GM10847 (cell line): ENCODE measurements around the gene ZNF451.

Experiments used
- POLR2A ChIP-seq: IDR thresholded peaks from 2 replicates; pipeline ENCODE4 v1.6.1; 2011; ENCODE audit not compliant: insufficient read length; ENCODE audit errors: extremely low read depth

Gene ZNF451

DNA sequence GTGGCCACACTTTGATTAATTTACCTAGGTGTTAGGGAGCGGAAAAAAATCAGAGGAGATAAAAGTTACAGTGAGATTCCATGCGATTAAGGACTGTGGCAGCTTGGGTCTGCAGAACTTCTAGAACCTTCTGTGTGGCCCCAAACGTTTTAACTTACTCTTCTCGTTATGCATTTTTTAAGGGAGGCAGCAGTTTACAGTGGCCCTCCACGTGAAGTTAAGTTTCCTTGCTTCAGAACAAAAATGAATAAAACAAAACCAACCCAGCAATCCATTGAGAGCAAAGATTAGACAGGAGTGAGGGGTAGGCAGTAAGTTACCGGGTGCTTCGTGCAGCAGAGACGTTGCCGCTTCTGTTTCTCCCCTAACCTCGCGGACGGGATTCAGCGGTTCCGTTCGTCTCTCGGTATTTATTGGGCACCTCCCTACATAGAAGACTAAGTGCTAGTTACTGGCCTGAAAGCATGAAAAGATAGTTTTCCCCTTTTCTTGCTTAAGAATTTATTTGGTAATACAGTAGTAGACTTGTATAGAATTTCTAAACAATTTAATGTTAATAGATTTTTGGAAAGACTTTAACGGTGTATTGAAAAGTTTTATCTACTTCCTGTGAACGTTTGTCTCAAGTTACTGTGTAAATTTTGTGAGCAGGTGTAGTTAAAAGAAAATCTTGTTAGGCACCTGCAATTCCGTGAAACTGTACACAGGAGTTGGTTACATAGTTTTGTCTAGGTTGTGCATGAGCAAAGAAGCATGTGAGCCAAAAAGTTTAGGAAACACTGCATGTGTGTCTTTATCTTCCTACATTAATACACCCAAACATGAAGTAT lies 83.3 kb downstream of the ZNF451 start:
- TF ChIP-seq POLR2A, result no peak

DNA sequence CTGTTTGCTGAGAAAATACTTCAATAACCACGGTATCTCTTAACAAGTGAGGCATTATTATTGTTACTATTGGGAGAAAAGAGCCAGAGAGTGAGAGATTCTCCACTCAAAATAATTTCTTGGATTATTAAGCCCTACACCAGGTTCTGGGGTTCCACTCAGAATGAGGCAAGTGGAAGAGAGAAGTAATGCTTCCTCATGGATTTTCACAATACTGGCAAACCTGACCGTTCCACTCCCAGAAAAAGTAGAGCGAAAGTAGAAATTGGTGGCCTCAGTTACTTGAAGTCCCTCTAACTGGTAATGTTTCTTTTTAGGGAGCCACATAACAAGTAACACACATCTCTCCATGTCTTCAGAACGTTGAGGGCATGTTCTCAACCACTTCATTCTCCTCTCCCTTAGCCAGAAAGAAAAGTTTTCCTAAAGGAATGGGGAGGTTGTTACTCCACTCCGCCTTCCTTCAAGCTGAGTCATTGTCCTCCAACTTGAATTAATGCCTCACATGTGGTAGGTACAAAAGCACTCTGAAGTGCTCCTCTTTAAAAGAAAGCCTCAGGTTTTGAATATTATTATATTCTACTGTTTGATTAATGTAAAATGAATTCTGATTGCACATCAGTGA lies 84.0 kb downstream of the ZNF451 start:
- TF ChIP-seq POLR2A, result no peak

DNA sequence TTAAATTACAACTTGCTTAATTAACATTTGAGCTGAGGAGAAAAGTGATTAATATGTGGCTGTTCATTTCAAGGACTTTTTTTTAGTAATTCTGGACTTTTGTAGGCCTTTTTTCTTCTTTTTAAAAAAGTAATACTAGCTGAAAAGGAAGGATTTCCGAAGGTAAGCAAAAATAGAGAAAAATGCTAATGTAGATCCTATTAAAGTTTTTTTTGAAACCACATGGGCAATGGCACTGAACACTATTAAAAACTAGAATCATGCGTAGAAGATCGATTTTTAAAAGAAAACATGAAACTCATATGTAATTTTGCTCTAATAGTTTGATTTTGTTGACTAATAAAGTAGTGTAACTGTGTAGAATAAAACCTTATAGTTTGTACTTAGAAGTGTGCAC lies 84.5 kb downstream of the ZNF451 start:
- TF ChIP-seq POLR2A, result no peak

DNA sequence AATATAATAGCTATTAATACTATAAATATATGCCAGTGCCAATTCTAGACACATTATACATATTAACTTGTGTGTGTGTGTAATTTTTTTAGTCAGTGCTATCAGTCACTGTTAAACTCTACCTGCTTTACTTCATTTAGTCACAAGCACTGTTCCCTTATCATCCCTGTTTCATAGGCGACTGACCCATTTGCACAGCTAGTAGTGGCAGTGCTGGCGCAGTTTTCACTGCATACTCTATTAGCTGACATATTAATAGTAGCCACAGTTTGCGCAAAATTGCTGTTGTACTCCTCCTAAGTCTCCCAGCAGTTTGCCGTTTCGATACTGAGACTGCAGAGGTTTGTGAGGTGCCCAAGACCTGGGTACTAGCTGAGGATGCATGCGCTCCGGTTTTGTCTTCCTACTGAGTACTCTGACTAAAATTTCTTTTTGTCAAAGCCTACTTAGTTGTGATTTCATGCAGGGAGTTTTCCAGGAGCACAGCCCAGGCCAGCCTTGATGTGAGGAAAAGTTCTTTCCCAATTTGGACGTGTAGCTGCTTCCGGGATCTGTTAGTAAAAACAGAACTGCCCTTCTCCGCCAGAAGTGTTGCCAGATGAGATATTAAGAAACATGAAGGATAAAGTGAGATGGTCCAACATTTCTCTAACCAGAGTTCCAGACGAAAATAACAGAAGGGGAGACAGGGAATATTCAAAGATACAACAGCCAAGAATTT lies 87.7 kb downstream of the ZNF451 start:
- TF ChIP-seq POLR2A, result no peak

DNA sequence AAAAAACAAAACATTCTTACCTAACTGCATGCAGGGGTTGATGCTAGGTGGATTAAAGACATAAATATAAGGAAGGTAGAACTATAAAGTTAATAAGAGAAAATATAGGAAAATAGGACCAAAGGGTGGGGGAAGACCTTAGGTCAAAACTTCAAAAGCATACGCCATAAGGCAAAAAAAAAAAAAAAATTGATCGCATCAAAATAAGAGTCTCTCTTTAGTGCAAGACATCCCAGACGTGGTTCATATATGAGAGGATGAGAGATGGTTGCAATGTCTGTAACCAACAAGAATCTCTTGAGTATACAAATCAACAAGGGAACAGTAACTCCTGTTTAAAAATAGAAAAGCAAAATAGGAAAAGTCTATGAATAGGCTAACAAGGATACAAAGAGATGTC lies 90.6 kb downstream of the ZNF451 start:
- no peak for TF ChIP-seq POLR2A

DNA sequence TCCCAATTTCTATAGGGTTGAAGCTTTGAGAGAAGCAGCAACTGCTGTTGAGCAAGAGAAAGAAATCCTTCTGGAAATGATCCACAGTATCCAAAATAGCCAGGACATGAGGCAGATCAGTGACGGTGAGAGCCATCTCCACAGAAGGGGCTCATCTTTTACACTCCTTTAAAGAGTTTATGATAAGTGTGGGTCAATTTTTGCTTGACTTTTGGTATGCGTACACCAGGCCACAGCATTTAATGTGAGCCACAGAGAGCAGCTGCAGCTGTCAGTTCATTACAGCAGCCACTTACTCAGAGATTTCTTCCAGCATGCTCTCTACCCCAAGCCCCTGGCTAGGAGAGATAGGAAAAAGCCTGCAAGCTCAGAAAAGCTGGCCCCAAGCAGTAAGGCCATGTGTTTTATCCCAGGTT lies 92.0 kb downstream of the ZNF451 start:
- no peak for TF ChIP-seq POLR2A

DNA sequence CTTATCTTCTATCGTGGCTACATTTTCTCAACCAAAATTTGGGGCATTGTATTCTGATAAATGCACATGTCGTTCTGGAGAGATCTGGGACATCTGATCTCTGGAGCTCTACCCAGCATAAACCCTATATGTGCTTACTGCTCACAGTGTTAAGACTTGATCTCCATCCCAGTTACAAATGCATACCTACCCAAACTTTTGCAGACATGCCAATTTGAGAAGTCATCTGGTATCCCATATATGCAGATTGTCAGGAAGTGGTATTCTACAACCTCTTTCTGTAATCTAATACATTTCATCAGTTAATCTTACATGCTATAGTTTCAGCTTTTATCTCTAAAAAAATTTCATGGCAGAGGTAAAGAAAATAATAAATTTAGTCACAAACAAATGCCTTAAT lies 93.3 kb downstream of the ZNF451 start:
- TF ChIP-seq POLR2A, result no peak

DNA sequence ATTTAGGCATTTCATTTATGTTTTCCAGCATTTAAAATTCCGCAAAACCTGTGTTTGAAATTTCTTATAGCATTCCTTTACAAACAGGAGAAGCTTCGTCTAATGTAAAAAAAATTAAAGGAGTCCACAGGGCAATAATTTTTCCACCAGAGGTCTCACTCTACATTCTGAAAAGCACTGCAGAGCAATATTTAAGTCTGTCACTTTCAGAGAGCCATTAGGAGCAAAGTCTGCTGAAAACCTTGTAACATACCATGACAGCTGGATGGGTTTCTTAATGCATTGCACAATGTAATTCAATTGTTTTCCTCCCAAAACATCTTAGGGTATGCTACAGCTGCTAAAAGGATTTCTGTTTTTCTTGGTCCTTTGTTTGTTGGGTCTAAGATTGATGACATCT lies 100.2 kb downstream of the ZNF451 start:
- TF ChIP-seq POLR2A, result no peak

DNA sequence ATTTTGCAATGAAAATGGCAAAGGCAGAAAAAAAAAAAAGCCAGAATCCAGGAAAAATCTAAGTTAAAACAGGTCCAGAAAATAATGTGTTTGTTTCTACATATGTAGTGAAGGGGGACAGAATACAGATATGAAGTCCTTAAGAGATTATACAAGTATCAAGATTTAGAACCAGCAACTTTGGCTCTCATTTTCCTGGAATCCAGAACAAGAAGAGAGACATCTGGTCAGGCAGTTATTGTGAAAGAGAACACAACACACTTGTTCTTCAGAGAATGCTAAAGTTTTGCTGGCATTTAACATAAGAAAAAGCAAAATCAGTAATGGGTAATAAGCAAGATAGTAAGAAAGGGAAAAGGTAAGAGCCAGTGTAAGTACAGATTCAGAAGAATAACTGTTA lies 103.2 kb downstream of the ZNF451 start:
- TF ChIP-seq POLR2A, result no peak

DNA sequence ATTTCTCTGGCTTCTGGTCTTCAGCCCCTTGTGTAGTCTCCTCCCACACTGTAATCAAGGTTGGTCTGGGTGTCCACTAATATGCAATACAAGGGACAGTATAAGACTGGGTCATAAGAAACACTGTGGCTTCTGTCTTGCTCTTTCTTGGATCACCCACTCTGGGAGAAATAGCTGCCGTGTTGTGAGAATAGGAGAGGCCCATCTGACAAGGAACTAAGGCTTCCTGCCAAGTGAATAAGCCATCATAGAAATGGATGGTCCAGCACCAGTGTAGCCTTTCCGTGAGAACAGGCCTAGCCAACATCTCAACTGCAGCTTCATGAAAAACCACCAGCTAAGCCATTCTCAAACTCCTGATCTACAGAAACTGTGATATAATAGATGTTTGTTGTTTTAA lies 105.5 kb downstream of the ZNF451 start:
- TF ChIP-seq POLR2A, result no peak

DNA sequence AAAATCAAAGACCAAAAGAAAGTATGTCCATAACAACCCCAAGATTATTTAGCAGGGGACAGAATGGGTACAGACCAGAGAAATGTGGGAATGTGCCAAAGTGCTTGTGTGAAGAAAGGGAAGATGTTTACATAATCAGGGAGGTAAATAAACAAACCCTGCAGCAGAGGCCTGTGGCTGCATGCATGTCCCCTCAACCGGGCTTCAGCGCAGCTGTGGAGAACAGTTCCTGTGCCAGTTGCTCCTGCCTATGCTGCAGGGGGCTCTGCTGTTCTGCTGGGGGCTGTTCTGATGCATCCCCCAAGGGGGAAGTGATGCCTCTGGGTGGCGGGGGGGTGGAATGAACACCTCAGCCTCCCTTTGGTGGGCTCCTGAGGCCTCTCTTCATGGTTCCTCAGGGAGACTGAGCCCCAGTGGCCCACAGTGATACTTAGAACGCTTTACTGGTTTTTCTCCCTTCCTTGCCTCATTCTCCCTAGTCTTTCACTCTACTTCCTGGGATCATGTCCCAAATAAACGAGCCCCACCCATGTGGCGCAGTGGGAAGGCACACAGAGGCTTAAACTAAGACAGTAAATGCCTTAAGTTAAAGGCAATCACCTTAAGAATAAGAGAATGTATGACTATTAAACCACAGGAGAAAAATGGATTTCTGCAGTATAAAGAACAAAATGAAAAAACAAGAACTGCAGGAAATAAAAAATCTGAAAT lies 109.1 kb downstream of the ZNF451 start:
- TF ChIP-seq POLR2A, result no peak

DNA sequence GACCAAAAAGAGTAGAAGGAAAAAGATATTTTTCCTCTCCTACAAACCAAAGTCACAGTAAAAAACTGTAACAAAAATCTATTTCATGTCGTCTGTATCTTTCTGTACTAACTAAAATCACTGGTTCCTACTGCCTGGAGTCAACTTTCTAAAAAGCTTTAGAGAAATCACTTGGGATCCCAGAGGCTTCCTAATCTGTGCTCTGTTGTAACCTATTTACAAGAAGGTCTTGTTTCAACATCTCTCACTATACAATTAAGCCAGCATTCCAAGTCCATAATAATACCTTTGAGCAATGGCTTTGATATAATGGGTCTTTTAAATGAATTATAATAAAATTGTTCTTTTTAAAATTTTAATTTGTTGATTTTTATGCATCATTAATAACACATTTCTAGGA lies 111.7 kb downstream of the ZNF451 start:
- TF ChIP-seq POLR2A, result no peak

DNA sequence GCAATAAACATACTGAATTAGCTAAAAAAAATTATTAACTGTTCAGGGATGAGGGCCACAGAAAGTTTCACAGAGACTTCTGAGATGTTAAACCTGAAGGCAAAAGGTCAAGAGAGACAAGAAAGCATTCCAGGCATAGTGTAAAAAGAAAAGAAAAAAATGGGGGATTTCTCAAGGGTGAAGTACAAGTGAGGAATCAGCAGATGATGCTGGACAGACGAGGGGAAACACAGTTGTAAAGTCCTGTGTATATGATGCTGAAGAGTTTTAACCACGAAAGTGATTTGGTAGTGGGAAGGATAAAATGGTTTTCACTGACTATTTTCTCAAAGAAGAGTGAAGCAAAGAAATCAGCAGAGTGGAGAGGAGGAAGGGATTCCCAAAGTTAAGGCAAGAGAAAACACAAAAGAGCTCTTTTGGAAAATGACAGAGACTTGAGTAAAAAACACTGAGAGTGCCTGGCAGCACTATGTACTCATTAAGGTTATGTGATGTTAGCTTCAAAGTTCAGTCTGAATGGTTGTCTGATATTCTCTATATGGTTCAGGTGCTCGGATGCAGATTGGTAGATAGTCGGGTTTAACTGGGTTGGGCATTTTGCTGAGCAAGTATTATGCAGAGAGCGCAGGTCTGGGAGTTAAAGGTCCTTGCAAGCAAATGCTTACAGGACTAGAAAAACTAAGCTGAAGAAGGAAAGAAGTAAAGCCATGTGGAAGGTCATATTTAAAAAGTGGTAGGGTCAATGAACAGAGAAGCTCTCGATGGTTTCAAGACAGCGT lies 115.8 kb downstream of the ZNF451 start:
- TF ChIP-seq POLR2A, result no peak

DNA sequence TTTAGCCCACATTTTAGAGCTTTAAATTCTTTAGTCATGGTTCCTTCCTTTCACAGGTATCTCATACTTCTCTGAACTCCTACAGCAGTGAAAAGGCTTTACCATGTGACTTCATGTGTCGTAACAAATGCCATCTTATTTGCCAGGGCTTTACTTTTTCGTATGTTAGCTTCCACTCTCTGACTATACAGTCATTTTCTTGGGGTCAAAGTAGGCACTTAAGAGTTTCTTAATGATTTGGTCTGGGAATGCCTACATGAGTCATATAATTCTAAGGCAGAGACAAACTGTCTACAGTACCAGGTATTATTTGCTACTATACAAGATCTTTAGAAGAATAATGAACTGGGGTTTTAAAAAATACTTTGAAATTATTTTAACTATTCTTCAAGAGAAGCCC lies 117.2 kb downstream of the ZNF451 start:
- TF ChIP-seq POLR2A, result no peak

DNA sequence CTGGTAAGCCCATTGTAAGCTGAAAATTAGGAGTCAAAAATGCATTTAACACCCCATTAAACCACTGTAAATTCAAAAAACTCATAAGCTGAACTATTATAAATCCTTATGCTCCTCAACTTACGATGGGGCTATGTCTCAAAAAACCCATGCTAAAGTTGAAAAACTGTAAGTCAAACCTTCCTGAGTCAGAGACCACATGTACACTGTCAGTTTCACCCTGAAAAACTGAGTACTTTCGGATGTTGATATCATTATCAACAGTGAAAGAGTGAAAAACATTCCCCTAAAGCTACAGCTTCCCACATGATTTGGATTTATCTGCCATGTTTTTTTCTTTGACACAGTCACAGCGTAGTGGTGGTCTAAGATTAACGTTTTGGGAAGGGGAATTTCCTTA lies 117.9 kb downstream of the ZNF451 start:
- no peak for TF ChIP-seq POLR2A
